ENCODE results near the gene NOLC1. TPM values are rescaled to one million over a fixed set of nuclear protein-coding genes. Genes with fewer than 3 reads are reported as not detected.

NOLC1 gene
- total and polyA plus RNA-seq, 10 of the 15 experiments (the other 5 are each of a cell fraction or from before 2014, with no cell fraction given) = 91.7 to 244 (median 128) TPM

DNA sequence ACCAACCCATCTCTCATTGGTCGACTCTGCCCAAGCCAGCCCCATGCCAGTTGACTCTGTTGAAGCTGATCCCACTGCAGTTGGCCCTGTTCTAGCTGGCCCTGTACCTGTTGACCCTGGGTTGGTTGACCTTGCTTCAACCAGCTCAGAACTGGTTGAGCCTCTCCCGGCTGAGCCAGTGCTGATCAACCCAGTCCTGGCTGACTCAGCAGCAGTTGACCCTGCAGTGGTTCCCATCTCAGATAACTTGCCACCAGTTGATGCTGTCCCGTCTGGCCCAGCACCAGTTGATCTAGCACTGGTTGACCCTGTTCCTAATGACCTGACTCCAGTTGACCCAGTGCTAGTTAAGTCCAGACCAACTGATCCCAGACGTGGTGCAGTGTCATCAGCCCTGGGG lies 12.0 kb upstream of the NOLC1 start:
- in situ Hi-C loops (cut with MboI) = no loop called here
- WGBS (ENCODE audit: insufficient coverage, insufficient replicate concordance, low lambda C conversion rate, missing lambda C conversion rate) = 96% methylated on average over 4 of the region's 4 CpGs

More for the DNA sequence above, 12.0 kb upstream of the NOLC1 start:
- Histone ChIP-seq H3K4me1 (ENCODE audit: control insufficient read depth, insufficient read depth, low read length) (no peaks in the 10 kb centered on the region), H3K4me3 (no peak overlapping the region), H3K9me3 (replicated peaks; ENCODE audit: control insufficient read depth, insufficient read depth, low read length) (no peaks in the 10 kb centered on the region), H3K27ac (ENCODE audit: control insufficient read depth, insufficient read depth) (no peak overlapping the region), H4K20me1 (ENCODE audit: control insufficient read depth, insufficient read depth) (no peaks in the 10 kb centered on the region; the same call in 1 of the 2 replicates), H3K27me3 (replicated peaks in 1 of 2; ENCODE audit: control insufficient read depth in 2 of 2, insufficient read depth in 2 of 2, low read length in 1 of 2) (no peaks in the 10 kb centered on the region), H3K9ac (ENCODE audit: control insufficient read depth, insufficient read depth, low read length) (no peak overlapping the region), H3K79me2 (ENCODE audit: control insufficient read depth, insufficient read depth, low read length) (peaks cover 38% of the 10 kb centered on the region), H3K4me2 (ENCODE audit: control insufficient read depth, insufficient read depth) (no peak overlapping the region), H2AFZ (ENCODE audit: control insufficient read depth, low read depth, low read length) (no peak overlapping the region), H3K36me3 (ENCODE audit: control insufficient read depth in 2 of 2, insufficient read depth in 2 of 2, low read length in 1 of 2) (peaks cover 51% of the 10 kb centered on the region in 2 experiments)
- no TSS peak for BruUV-seq (replicated peaks)
- ATAC-seq (no peak; the same call in 2 of the 3 replicates), FAIRE-seq (no peak), DNase-seq (ENCODE audit: low read depth, low spot score) (no peak)
- SMC1A ChIA-PET (ENCODE audit: uncharacterized antibody, unreplicated experiment) = interaction anchor here (1.0 to 3.4 kb wide), 2 partner anchors 11 to 17 kb away, joined by 3 to 29 read pairs; partner anchors contain the start of gene NOLC1
- RAD21 ChIA-PET (ENCODE audit: unreplicated experiment) = no interaction called here
- CTCF ChIA-PET = no interaction called here
- TF ChIP-seq RELA (IDR thresholded peaks at IDR 0.05; ENCODE audit: borderline replicate concordance, partially characterized antibody) (no peak), MYC (IDR thresholded peaks at IDR 0.05; ENCODE audit: insufficient read depth, insufficient read length, insufficient replicate concordance, low read length, severe bottlenecking) (no peak), NR2F1 (conservative IDR thresholded peaks at IDR 0.05) (no peak), HDAC2 (IDR thresholded peaks at IDR 0.05) (no peak), POLR2AphosphoS5 (IDR thresholded peaks at IDR 0.05; ENCODE audit: low read length) (peak; percentile 18; the same call in 1 of the 2 replicates), PAX8 (IDR thresholded peaks at IDR 0.05) (no peak), MLLT1 (IDR thresholded peaks at IDR 0.05) (no peak), ZNF687 (IDR thresholded peaks at IDR 0.05) (no peak), POLR2A (IDR thresholded peaks at IDR 0.05; ENCODE audit: low read depth, low read length) (peak; percentile 40; the same call in 1 of the 2 replicates)
- intact Hi-C loops (cut with micrococcal nuclease; ENCODE audit: unreplicated experiment) = no loop called here
- POLR2A ChIA-PET = interaction anchor here (1.2 kb wide), 1 partner anchor 12 kb away, joined by 6 read pairs; the partner anchor contains the start of gene NOLC1
